Vagina (tissue), 2 donors: Measurements from ENCODE around the gene ZFP30. TPM values are rescaled to one million over a fixed set of nuclear protein-coding genes. Genes with fewer than 3 reads are reported as not detected.

Source experiments
- DNase-seq, 2 donors: peaks; one replicate each; pipeline ENCODE4 v3.0.0-alpha.2; 2017; ENCODE audit errors: extremely low spot score in 2 of 2
- H3K27ac ChIP-seq: fragments of 200-600 bp; sonication (generic); one replicate; pipeline ENCODE4 v1.5.1; 2019
- H3K27me3 ChIP-seq: fragments of 200-600 bp; sonication (generic); one replicate; pipeline ENCODE4 v1.5.1; 2019
- H3K36me3 ChIP-seq, 2 donors: fragments of 200-600 bp; sonication (generic); one replicate each; pipeline ENCODE4 v1.5.1; 2017 to 2019
- H3K4me1 ChIP-seq: fragments of 200-600 bp; sonication (generic); one replicate; pipeline ENCODE4 v1.5.1; 2019
- H3K4me3 ChIP-seq, 2 donors: fragments of 200-600 bp; sonication (generic); 1 replicate in 1 of 2; 2 replicates in 1 of 2; pipeline ENCODE4 v1.5.1; 2016 to 2019
- H3K9me3 ChIP-seq: fragments of 200-600 bp; sonication (generic); one replicate; pipeline ENCODE4 v1.5.1; 2019
- POLR2A ChIP-seq, 2 donors: fragments of 450-650 bp; IDR thresholded peaks; one replicate each; pipeline ENCODE4 v1.6.1; 2017; ENCODE audit warnings: antibody characterized with exemption in 2 of 2, mild to moderate bottlenecking in 2 of 2, moderate library complexity in 2 of 2
- POLR2AphosphoS5 ChIP-seq, 2 donors: sonication (generic); formaldehyde crosslinking; IDR thresholded peaks; one replicate each; pipeline ENCODE4 v1.9.0; 2017; ENCODE audit warnings: antibody characterized with exemption in 2 of 2, mild to moderate bottlenecking in 2 of 2, low read depth in 1 of 2; ENCODE audit not compliant: insufficient read depth in 1 of 2
- intact Hi-C: fragments of 100-400 bp; cut with DNase I; formaldehyde crosslinking; loops from one replicate; pipeline ENCODE4 v1.15.1; 2023
- total RNA-seq: library from RNA; depleted of rRNA; stranded (reverse); fragments of >200 nt; gene quantifications from one replicate; pipeline ENCODE4 v1.2.3, GENCODE V29; 2016
- TF ChIP-seq, protein P1 (sequence below), 3 experiments: fragments of 450-650 bp in 2 of 3; fragments of 200-600 bp in 1 of 3; sonication (generic) in 1 of 3; IDR thresholded peaks; one replicate each; pipeline ENCODE4 v1.5.1; 2017 to 2019; ENCODE audit warnings: antibody characterized with exemption in 3 of 3, mild to moderate bottlenecking in 2 of 3, moderate library complexity in 2 of 3

ZFP30 gene
- total RNA-seq = 17.2 TPM

DNA sequence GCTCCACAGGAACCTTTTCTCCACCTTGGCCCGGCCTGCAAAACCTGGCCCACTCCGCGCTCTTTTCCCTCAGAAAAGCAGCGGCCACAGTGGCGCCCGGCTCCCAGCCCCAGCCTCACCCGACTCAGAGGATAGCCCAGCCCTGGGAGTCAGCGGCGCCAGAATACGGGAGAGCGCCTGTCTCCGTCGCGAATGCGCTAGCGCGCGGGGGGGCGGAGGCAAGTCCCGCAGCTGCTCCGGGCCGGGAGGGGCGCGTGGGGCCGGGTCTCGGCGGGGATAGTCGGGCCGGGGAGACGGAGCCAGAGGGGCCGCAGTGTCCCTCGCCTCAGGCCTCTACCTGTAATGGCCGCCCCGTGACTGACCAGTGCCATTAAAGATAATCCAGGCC lies at the start of gene ZFP30:
Gene ZFP30 (minus strand): TSS at position 165 of the 388 bp plus-strand sequence. CDS start 7,643 bp downstream, outside the sequence.
- Histone ChIP-seq H3K4me1 (peaks cover 27% of the 10 kb centered on the region), H3K27ac (peak within 1 kb of the TSS; percentile 87), H3K4me3 (peak within 1 kb of the TSS; percentile 56 to 79), H3K36me3 (no peaks in the 10 kb centered on the region), H3K27me3 (no peaks in the 10 kb centered on the region), H3K9me3 (no peaks in the 10 kb centered on the region)
- intact Hi-C loops = no loop called here
- peak; percentile 89 to 97 for DNase-seq
- TF ChIP-seq POLR2AphosphoS5 (IDR thresholded peaks at IDR 0.05; ENCODE audit: insufficient read depth in 1 of 2, low read depth in 1 of 2) (peak in 1 of 2 donors; percentile 84), POLR2A (IDR thresholded peaks at IDR 0.05) (no peak)

DNA sequence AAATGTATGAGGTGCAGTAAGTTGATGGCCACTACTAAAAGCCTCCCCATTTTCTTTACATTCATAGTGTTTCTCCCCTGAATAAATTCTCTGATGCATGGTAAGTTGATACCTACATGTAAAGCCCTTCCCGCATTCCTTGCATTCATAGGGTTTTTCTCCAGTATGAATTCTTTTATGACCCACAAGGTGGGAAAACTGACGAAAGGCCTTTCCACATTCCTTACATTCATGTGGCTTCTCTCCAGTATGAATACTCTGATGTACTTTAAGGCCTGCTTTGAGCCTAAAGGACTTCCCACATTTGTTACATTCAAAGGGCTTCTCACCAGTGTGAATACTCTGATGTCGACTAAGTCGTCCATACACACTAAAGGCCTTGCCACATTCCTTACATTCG lies 43.8 kb upstream of the ZFP30 start:
- DNase-seq = no peak

DNA sequence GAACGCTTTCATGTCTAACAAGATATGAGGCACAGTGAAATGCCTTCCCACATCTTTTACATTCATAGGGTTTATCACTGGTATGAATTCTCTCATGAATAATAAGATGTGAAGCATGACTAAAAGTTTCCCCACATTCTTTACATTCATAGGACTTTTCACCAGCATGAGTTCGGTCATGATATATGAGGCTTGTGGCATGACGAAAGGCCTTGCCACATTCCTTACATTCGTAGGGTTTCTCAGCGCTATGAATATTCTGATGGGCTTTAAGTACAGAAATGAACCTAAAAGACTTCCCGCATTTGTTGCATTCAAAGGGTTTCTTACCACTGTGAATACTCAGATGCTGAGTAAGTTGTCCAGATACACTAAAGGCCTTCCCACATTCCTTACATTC lies 43.0 kb upstream of the ZFP30 start:
- intact Hi-C loops = no loop called here
- Histone ChIP-seq H3K27ac (no peak overlapping the region), H3K36me3 (peaks cover 0 to 32% of the 10 kb centered on the region in 2 donors), H3K4me3 (no peak overlapping the region), H3K4me1 (no peaks in the 10 kb centered on the region), H3K27me3 (no peaks in the 10 kb centered on the region), H3K9me3 (no peaks in the 10 kb centered on the region)
- TF ChIP-seq POLR2AphosphoS5 (IDR thresholded peaks at IDR 0.05; ENCODE audit: insufficient read depth in 1 of 2, low read depth in 1 of 2) (no peak), POLR2A (IDR thresholded peaks at IDR 0.05) (no peak)
- TF ChIP-seq, protein P1, sequence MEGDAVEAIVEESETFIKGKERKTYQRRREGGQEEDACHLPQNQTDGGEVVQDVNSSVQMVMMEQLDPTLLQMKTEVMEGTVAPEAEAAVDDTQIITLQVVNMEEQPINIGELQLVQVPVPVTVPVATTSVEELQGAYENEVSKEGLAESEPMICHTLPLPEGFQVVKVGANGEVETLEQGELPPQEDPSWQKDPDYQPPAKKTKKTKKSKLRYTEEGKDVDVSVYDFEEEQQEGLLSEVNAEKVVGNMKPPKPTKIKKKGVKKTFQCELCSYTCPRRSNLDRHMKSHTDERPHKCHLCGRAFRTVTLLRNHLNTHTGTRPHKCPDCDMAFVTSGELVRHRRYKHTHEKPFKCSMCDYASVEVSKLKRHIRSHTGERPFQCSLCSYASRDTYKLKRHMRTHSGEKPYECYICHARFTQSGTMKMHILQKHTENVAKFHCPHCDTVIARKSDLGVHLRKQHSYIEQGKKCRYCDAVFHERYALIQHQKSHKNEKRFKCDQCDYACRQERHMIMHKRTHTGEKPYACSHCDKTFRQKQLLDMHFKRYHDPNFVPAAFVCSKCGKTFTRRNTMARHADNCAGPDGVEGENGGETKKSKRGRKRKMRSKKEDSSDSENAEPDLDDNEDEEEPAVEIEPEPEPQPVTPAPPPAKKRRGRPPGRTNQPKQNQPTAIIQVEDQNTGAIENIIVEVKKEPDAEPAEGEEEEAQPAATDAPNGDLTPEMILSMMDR (IDR thresholded peaks at IDR 0.05) = no peak
- no peak for DNase-seq

More for the DNA sequence above, 43.8 kb upstream of the ZFP30 start:
- H3K27me3 ChIP-seq = no peaks in the 10 kb centered on the region
- H3K4me1 ChIP-seq = no peaks in the 10 kb centered on the region
- intact Hi-C loops = no loop called here
- TF ChIP-seq, protein P1 (IDR thresholded peaks at IDR 0.05) = no peak
- TF ChIP-seq POLR2A (IDR thresholded peaks at IDR 0.05) (no peak), POLR2AphosphoS5 (IDR thresholded peaks at IDR 0.05; ENCODE audit: insufficient read depth in 1 of 2, low read depth in 1 of 2) (no peak)
- peaks cover 0 to 32% of the 10 kb centered on the region in 2 donors for H3K36me3 ChIP-seq
- H3K4me3 ChIP-seq = no peak overlapping the region
- no peak overlapping the region for H3K27ac ChIP-seq
- no peaks in the 10 kb centered on the region for H3K9me3 ChIP-seq

DNA sequence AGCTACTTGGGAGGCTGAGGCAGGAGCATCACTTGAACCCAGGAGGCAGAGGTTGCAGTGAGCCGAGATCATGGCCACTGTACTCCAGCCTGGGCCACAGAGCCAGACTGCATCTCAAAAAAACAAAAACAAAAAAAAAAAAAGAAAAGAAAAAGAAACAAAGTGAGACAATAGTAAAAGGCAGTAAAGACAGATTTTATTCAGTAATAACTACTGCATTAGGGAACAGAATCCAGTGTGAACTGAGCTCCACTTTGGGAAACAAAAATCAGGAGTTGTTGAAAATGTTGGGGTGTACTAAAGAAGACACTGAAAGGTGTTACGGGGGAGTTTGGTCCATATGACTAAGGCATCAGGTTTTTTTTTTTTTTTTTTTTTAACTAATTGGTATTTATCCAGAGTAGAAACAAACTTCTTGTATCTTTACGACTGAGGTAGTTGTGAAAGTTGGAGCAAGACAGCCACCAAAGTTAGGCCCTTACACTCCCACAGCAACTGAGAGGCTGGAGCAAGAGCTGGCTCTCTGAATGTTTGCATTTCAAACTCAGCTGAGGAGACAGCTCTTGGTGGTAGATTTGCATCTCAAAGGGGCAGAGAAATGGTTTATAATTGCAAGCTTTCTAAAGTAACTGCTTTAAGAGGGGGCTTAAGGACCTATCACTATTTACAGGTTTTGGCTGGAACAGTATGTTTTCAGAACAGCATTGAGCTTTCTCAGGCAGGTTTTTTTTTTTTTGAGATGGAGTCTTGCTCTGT lies 40.1 kb upstream of the ZFP30 start:
- H3K27me3 ChIP-seq = no peaks in the 10 kb centered on the region
- H3K36me3 ChIP-seq = peaks cover 0 to 32% of the 10 kb centered on the region in 2 donors
- intact Hi-C loops = no loop called here
- TF ChIP-seq POLR2AphosphoS5 (IDR thresholded peaks at IDR 0.05; ENCODE audit: insufficient read depth in 1 of 2, low read depth in 1 of 2) = no peak
- TF ChIP-seq POLR2A (IDR thresholded peaks at IDR 0.05) = no peak
- TF ChIP-seq, protein P1 (IDR thresholded peaks at IDR 0.05) = no peak
- DNase-seq = no peak
- H3K4me1 ChIP-seq = peaks cover 15% of the 10 kb centered on the region
- no peaks in the 10 kb centered on the region for H3K9me3 ChIP-seq
- H3K27ac ChIP-seq = no peak overlapping the region
- H3K4me3 ChIP-seq = no peak overlapping the region

DNA sequence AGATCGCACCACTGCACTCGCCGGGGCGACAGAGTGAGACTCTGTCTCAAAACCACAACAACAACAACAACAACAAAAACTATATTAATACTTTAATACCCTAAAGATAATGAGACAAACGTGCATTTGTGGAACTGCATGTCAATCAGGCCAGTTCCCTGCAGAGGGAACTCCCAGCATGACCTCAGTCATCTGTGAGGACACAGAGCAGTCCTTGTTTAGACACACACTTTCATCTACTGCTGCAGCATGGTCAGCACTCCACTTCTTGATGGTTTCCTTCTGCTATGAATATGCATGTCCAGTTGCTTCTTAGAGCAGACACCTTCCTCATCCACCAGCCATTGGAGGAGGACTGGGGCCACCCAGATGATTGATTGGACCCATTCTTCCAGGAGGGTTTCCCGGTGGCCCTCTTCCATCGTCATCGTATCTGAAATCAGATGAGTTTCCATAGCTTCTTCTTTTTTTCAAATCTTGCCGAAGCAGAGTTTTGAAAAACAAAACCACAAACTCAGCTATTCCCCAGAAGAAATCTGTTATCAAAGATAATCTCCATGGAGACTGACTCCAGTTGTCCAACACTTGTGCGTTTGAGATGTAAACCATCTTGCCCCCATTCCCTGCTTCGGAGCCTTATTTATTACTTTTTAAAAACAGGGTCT lies 37.8 kb upstream of the ZFP30 start:
- Histone ChIP-seq H3K27me3 (no peaks in the 10 kb centered on the region), H3K36me3 (peaks cover 0 to 12% of the 10 kb centered on the region in 2 donors), H3K27ac (no peak overlapping the region), H3K9me3 (no peaks in the 10 kb centered on the region), H3K4me3 (no peak overlapping the region), H3K4me1 (peaks cover 15% of the 10 kb centered on the region)
- TF ChIP-seq POLR2AphosphoS5 (IDR thresholded peaks at IDR 0.05; ENCODE audit: insufficient read depth in 1 of 2, low read depth in 1 of 2) (no peak), POLR2A (IDR thresholded peaks at IDR 0.05) (no peak)
- TF ChIP-seq, protein P1 (IDR thresholded peaks at IDR 0.05) = no peak
- intact Hi-C loops = no loop called here
- DNase-seq = no peak
